SK-N-SH treated with all-trans-retinoic acid at 6 μM for 48 hours (cell line): ENCODE data around the gene WWC2.

Experiments used
- ATAC-seq: fragments of 200-7000 bp; cut with Tn5 transposase; 3 replicates; pipeline ENCODE4 v1.9.1; 2020; ENCODE audit warnings: mild to moderate bottlenecking, moderate library complexity
- BACH2 ChIP-seq: fragments of 250-450 bp; sonication (Bioruptor Pico); IDR thresholded peaks from 2 replicates; pipeline ENCODE4 v1.9.0; 2021; ENCODE audit warnings: mild to moderate bottlenecking, borderline replicate concordance
- CSDC2 ChIP-seq: fragments of 250-450 bp; sonication (Bioruptor Pico); IDR thresholded peaks from 2 replicates; pipeline ENCODE4 v1.5.0; 2020; ENCODE audit warnings: mild to moderate bottlenecking, moderate library complexity
- ESRRG ChIP-seq: fragments of 250-450 bp; sonication (Bioruptor Pico); IDR thresholded peaks from 2 replicates; pipeline ENCODE4 v1.6.1; 2021; ENCODE audit warnings: mild to moderate bottlenecking
- GLIS3 ChIP-seq: fragments of 250-450 bp; sonication (Bioruptor Pico); IDR thresholded peaks from 2 replicates; pipeline ENCODE4 v1.5.0; 2020; ENCODE audit warnings: mild to moderate bottlenecking, moderate library complexity
- ISL1 ChIP-seq: fragments of 250-450 bp; sonication (Bioruptor Pico); IDR thresholded peaks from 2 replicates; pipeline ENCODE4 v2.1.2; 2022; ENCODE audit warnings: mild to moderate bottlenecking, moderate library complexity
- OSR1 ChIP-seq: fragments of 250-450 bp; sonication (Bioruptor Pico); IDR thresholded peaks from 2 replicates; pipeline ENCODE4 v1.8.0; 2022; ENCODE audit warnings: moderate library complexity, mild to moderate bottlenecking, inconsistent platforms
- PPARA ChIP-seq: fragments of 250-450 bp; sonication (Bioruptor Pico); IDR thresholded peaks from 2 replicates; pipeline ENCODE4 v1.5.0; 2020; ENCODE audit warnings: mild to moderate bottlenecking, borderline replicate concordance
- RARB ChIP-seq: fragments of 250-450 bp; sonication (Bioruptor Pico); IDR thresholded peaks from 2 replicates; pipeline ENCODE4 v1.8.0; 2021; ENCODE audit warnings: mild to moderate bottlenecking, moderate library complexity
- SNAI2 ChIP-seq: fragments of 250-450 bp; sonication (Bioruptor Pico); IDR thresholded peaks from 2 replicates; pipeline ENCODE4 v1.5.0; 2020; ENCODE audit warnings: mild to moderate bottlenecking, moderate library complexity
- TCF4 ChIP-seq: fragments of 250-450 bp; sonication (Bioruptor Pico); IDR thresholded peaks from 2 replicates; pipeline ENCODE4 v1.8.0; 2021; ENCODE audit warnings: mild to moderate bottlenecking, moderate library complexity, borderline replicate concordance
- TOX ChIP-seq: fragments of 250-450 bp; sonication (Bioruptor Pico); IDR thresholded peaks from 2 replicates; pipeline ENCODE4 v1.8.0; 2021; ENCODE audit warnings: mild to moderate bottlenecking, moderate library complexity, borderline replicate concordance
- ZC3H10 ChIP-seq: fragments of 250-450 bp; sonication (Bioruptor Pico); IDR thresholded peaks from 2 replicates; pipeline ENCODE4 v1.5.1; 2021; ENCODE audit warnings: mild to moderate bottlenecking, moderate library complexity
- ZFP3 ChIP-seq: fragments of 250-450 bp; sonication (Bioruptor Pico); IDR thresholded peaks from 2 replicates; pipeline ENCODE4 v1.5.0; 2020; ENCODE audit warnings: mild to moderate bottlenecking, moderate library complexity
- ZFP30 ChIP-seq: fragments of 450-650 bp; formaldehyde crosslinking; IDR thresholded peaks from 2 replicates; pipeline ENCODE4 v1.5.0; 2022; ENCODE audit warnings: mild to moderate bottlenecking, moderate library complexity
- ZNF565 ChIP-seq: fragments of 450-650 bp; formaldehyde crosslinking; conservative IDR thresholded peaks from 2 replicates; pipeline ENCODE4 v1.5.0; 2020; ENCODE audit warnings: low read depth, mild to moderate bottlenecking, moderate library complexity
- ZNF70 ChIP-seq: fragments of 450-650 bp; formaldehyde crosslinking; IDR thresholded peaks from 2 replicates; pipeline ENCODE4 v1.5.0; 2020; ENCODE audit warnings: mild to moderate bottlenecking, moderate library complexity
- ZNF8 ChIP-seq: fragments of 450-650 bp; formaldehyde crosslinking; IDR thresholded peaks from 2 replicates; pipeline ENCODE4 v1.5.0; 2020; ENCODE audit warnings: mild to moderate bottlenecking, moderate library complexity
- TF ChIP-seq, protein P1 (sequence below): fragments of 250-450 bp; sonication (Bioruptor Pico); IDR thresholded peaks from 2 replicates; pipeline ENCODE4 v1.5.1; 2021; ENCODE audit warnings: mild to moderate bottlenecking, moderate library complexity
- TF ChIP-seq, protein P2 (sequence below): fragments of 250-450 bp; sonication (Bioruptor Pico); IDR thresholded peaks from 2 replicates; pipeline ENCODE4 v1.5.1; 2020; ENCODE audit warnings: low read depth, mild to moderate bottlenecking, moderate library complexity
- TF ChIP-seq, protein P3 (sequence below): fragments of 250-450 bp; sonication (Bioruptor Pico); IDR thresholded peaks from 2 replicates; pipeline ENCODE4 v1.8.0; 2021; ENCODE audit warnings: low read depth, mild to moderate bottlenecking, moderate library complexity, borderline replicate concordance
- TF ChIP-seq, protein P4 (sequence below): fragments of 250-450 bp; sonication (Bioruptor Pico); IDR thresholded peaks from 2 replicates; pipeline ENCODE4 v1.5.0; 2020; ENCODE audit warnings: mild to moderate bottlenecking, moderate library complexity
- TF ChIP-seq, protein P5 (sequence below): fragments of 250-450 bp; sonication (Bioruptor Pico); IDR thresholded peaks from 2 replicates; pipeline ENCODE4 v1.8.0; 2020; ENCODE audit warnings: mild to moderate bottlenecking, moderate library complexity, borderline replicate concordance

Gene WWC2

DNA sequence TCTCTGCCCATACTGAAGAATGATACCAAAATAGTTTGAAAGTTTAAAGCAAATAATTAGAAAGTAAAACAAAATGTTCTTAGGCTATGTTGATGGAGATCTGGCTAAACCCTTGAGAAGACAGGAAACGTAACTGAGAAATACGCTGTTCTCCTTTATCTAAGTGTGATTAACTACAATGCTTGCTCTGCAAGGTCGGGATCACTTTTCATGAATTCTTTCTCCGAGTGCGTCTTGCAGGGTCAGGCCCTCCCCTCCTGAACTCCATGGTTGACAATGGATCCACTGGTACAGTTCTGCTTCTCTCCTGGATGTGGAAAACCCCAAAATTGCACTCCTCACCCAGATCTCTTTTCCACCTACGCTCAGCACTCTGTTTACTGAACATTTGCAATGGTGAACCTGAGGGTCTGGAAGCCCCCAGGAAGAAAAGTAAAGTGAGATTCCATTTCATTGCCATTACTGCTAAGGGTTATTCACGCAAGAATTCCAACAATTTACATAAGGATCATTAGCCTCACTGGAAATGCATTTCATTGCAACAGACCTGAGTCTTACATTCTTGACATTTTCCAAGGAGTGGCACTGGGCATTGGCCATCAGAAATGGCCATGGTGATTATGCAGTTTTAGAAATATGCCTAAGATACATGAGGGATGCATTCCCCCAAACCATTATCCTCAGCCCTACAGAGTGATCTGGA lies 24.6 kb upstream of the WWC2 start:
- TF ChIP-seq ISL1 (CRISPR knock-in tag) (peak; percentile 46), CSDC2 (no peak)
- peak; percentile 53 for ATAC-seq

DNA sequence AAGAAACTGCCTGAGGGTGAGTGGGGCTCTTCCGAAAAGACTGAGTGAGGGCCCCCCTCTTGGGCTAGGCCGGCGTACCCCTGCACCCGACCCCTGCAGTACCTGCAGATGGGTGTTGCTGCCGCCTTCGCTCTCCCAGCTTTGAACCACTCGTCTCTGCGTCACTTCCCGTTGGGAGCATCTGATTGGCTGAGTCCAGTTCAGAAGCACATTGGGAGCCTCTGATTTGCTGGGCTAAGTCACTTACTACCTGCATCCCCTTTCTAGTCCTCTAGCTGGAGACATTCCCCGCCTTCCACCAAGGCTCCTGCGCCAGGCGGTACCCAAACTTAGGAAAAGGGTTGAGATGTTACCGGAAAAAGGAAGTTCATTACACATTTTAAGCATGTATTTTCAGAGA lies 20.4 kb upstream of the WWC2 start:
- ATAC-seq: no peak
- TF ChIP-seq, protein P1, sequence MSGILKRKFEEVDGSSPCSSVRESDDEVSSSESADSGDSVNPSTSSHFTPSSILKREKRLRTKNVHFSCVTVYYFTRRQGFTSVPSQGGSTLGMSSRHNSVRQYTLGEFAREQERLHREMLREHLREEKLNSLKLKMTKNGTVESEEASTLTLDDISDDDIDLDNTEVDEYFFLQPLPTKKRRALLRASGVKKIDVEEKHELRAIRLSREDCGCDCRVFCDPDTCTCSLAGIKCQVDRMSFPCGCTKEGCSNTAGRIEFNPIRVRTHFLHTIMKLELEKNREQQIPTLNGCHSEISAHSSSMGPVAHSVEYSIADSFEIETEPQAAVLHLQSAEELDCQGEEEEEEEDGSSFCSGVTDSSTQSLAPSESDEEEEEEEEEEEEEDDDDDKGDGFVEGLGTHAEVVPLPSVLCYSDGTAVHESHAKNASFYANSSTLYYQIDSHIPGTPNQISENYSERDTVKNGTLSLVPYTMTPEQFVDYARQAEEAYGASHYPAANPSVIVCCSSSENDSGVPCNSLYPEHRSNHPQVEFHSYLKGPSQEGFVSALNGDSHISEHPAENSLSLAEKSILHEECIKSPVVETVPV: no peak
- TF ChIP-seq CSDC2: no peak
- no peak for TF ChIP-seq PPARA (CRISPR knock-in tag)
- TF ChIP-seq, protein P2, sequence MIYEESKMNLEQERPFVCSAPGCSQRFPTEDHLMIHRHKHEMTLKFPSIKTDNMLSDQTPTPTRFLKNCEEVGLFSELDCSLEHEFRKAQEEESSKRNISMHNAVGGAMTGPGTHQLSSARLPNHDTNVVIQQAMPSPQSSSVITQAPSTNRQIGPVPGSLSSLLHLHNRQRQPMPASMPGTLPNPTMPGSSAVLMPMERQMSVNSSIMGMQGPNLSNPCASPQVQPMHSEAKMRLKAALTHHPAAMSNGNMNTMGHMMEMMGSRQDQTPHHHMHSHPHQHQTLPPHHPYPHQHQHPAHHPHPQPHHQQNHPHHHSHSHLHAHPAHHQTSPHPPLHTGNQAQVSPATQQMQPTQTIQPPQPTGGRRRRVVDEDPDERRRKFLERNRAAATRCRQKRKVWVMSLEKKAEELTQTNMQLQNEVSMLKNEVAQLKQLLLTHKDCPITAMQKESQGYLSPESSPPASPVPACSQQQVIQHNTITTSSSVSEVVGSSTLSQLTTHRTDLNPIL (CRISPR knock-in tag): no peak
- TF ChIP-seq TOX (CRISPR knock-in tag): no peak
- no peak for TF ChIP-seq ZNF70 (CRISPR knock-in tag)
- no peak for TF ChIP-seq GLIS3
- no peak for TF ChIP-seq OSR1 (CRISPR knock-in tag)
- no peak for TF ChIP-seq RARB
- no peak for TF ChIP-seq ZFP3
- TF ChIP-seq ZNF565: no peak
- no peak for TF ChIP-seq BACH2
- TF ChIP-seq, protein P3, sequence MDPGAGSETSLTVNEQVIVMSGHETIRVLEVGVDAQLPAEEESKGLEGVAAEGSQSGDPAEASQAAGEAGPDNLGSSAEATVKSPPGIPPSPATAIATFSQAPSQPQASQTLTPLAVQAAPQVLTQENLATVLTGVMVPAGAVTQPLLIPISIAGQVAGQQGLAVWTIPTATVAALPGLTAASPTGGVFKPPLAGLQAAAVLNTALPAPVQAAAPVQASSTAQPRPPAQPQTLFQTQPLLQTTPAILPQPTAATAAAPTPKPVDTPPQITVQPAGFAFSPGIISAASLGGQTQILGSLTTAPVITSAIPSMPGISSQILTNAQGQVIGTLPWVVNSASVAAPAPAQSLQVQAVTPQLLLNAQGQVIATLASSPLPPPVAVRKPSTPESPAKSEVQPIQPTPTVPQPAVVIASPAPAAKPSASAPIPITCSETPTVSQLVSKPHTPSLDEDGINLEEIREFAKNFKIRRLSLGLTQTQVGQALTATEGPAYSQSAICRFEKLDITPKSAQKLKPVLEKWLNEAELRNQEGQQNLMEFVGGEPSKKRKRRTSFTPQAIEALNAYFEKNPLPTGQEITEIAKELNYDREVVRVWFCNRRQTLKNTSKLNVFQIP: no peak
- no peak for TF ChIP-seq ZC3H10 (CRISPR knock-in tag)
- no peak for TF ChIP-seq SNAI2 (CRISPR knock-in tag)
- no peak for TF ChIP-seq ZNF8
- TF ChIP-seq ESRRG (CRISPR knock-in tag): no peak
- TF ChIP-seq, protein P4, sequence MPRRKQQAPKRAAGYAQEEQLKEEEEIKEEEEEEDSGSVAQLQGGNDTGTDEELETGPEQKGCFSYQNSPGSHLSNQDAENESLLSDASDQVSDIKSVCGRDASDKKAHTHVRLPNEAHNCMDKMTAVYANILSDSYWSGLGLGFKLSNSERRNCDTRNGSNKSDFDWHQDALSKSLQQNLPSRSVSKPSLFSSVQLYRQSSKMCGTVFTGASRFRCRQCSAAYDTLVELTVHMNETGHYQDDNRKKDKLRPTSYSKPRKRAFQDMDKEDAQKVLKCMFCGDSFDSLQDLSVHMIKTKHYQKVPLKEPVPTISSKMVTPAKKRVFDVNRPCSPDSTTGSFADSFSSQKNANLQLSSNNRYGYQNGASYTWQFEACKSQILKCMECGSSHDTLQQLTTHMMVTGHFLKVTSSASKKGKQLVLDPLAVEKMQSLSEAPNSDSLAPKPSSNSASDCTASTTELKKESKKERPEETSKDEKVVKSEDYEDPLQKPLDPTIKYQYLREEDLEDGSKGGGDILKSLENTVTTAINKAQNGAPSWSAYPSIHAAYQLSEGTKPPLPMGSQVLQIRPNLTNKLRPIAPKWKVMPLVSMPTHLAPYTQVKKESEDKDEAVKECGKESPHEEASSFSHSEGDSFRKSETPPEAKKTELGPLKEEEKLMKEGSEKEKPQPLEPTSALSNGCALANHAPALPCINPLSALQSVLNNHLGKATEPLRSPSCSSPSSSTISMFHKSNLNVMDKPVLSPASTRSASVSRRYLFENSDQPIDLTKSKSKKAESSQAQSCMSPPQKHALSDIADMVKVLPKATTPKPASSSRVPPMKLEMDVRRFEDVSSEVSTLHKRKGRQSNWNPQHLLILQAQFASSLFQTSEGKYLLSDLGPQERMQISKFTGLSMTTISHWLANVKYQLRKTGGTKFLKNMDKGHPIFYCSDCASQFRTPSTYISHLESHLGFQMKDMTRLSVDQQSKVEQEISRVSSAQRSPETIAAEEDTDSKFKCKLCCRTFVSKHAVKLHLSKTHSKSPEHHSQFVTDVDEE: no peak
- TF ChIP-seq, all 23 proteins: peak for 0

DNA sequence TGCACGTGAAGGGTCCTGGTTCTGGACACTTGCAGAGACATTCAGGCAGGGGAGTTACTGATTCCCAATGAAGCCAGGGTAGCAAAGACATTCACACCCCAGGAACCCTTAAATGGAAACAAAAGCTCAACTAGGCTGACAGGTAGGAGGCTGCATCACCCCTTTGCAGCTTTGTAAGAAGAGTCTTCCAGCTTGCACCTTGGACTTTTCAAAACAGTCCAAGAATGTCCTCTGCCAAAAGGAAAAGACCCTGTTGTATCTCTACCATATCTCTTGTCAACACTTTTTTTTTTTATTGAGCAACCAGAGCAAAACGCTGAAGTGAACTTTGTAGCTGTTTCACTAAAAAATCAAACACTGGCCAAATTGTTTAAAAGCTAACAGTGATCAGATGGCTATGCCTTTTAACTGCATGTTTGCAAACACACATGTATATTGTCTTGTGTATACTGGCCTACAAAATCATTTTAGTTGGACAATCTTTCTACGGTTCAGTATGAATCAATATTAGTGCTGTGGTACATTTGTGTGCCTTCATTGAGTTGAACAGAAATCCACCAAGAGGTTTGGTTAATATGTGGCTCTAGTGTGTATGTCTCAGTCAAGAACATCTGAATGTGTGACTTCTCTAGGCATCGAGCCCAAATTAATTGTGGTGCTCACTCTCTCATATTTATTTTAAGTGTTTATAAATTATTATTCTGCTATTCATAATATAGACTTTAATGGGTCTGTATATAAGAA lies 18.5 kb upstream of the WWC2 start:
- TF ChIP-seq TCF4 (CRISPR knock-in tag): no peak
- no peak for ATAC-seq

DNA sequence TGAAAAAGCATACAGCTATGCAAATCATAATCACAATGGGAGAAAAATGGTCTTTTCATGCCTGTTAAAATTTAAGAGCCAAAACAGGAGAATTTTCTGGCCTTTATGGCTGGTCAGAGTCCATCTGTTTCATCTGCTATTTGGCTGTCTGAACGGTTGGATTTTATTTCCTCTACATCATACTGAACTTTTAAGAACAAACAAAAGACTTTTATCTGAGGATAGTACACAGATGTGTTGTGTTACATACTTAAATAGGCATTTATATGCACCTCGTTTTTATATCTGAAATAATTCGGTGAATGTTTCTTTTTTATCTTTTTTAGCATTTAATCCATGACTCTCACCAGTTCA lies 18.0 kb upstream of the WWC2 start:
- no peak for ATAC-seq
- no peak for TF ChIP-seq ZFP30 (CRISPR knock-in tag)
- no peak for TF ChIP-seq CSDC2
- TF ChIP-seq RARB: no peak
- TF ChIP-seq, protein P5, sequence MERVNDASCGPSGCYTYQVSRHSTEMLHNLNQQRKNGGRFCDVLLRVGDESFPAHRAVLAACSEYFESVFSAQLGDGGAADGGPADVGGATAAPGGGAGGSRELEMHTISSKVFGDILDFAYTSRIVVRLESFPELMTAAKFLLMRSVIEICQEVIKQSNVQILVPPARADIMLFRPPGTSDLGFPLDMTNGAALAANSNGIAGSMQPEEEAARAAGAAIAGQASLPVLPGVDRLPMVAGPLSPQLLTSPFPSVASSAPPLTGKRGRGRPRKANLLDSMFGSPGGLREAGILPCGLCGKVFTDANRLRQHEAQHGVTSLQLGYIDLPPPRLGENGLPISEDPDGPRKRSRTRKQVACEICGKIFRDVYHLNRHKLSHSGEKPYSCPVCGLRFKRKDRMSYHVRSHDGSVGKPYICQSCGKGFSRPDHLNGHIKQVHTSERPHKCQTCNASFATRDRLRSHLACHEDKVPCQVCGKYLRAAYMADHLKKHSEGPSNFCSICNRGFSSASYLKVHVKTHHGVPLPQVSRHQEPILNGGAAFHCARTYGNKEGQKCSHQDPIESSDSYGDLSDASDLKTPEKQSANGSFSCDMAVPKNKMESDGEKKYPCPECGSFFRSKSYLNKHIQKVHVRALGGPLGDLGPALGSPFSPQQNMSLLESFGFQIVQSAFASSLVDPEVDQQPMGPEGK (CRISPR knock-in tag): no peak
- no peak for TF ChIP-seq ZFP3
- no peak for TF ChIP-seq BACH2
- TF ChIP-seq, protein P3: no peak
- TF ChIP-seq ZC3H10 (CRISPR knock-in tag): no peak
- TF ChIP-seq, protein P4: no peak
- no peak for TF ChIP-seq PPARA (CRISPR knock-in tag)
- TF ChIP-seq ZNF70 (CRISPR knock-in tag): no peak
